Esophagus squamous epithelium (tissue), 5 donors: ENCODE data around the gene GABRR2. TPM values are rescaled to one million over a fixed set of nuclear protein-coding genes. Genes with fewer than 3 reads are reported as not detected.

ENCODE experiments used
- DNase-seq: peaks from one replicate; lab custom pipeline; 2025; lab: John Stamatoyannopoulos, UW
- H3K27ac ChIP-seq, 4 donors: fragments of 200-600 bp; sonication (generic); one replicate each; pipeline ENCODE4 v1.5.1; 2016 to 2019; ENCODE audit warnings: mild to moderate bottlenecking in 1 of 4
- H3K27me3 ChIP-seq, 4 donors: fragments of 200-600 bp; sonication (generic); 1 replicate in 3 of 4; 2 replicates in 1 of 4; pipeline versions ENCODE4 v1.5.1 to v1.6.0; 2017 to 2021; ENCODE audit warnings: antibody characterized with exemption in 1 of 4
- H3K36me3 ChIP-seq, 3 donors: fragments of 200-600 bp; sonication (generic); one replicate each; pipeline ENCODE4 v1.5.1; 2016 to 2019
- H3K4me1 ChIP-seq, 3 donors: fragments of 200-600 bp; sonication (generic); one replicate each; pipeline ENCODE4 v1.5.1; 2017 to 2019
- H3K4me3 ChIP-seq, 4 donors: fragments of 200-600 bp; sonication (generic); 1 replicate in 3 of 4; 2 replicates in 1 of 4; pipeline ENCODE4 v1.5.1; 2016 to 2019; ENCODE audit warnings: mild to moderate bottlenecking in 2 of 4, moderate library complexity in 1 of 4
- H3K9me3 ChIP-seq, 3 donors: fragments of 200-600 bp; sonication (generic); one replicate each; pipeline ENCODE4 v1.5.1; 2016 to 2019
- CTCF ChIP-seq, 6 experiments: fragments of 450-650 bp in 4 of 6; fragments of 200-600 bp in 2 of 6; sonication (generic) in 2 of 6; IDR thresholded peaks; one replicate each; pipeline ENCODE4 v1.5.1; 2016 to 2019; ENCODE audit warnings: antibody characterized with exemption in 6 of 6, mild to moderate bottlenecking in 4 of 6, moderate library complexity in 4 of 6
- POLR2A ChIP-seq, 4 donors: fragments of 450-650 bp; IDR thresholded peaks; one replicate each; pipeline ENCODE4 v1.6.1; 2017; ENCODE audit warnings: antibody characterized with exemption in 4 of 4, mild to moderate bottlenecking in 4 of 4, moderate library complexity in 3 of 4
- WGBS, 2 donors: methylation state at CpG; one replicate each; pipeline ENCODE4 v1.1.5; 2018; 5-methylcytosine and 5-hydroxymethylcytosine counted together
- intact Hi-C: fragments of 100-400 bp; cut with DNase I; formaldehyde crosslinking; loops from one replicate; pipeline ENCODE4 v1.15.0; 2022
- total RNA-seq, 4 donors: library from RNA; depleted of rRNA; stranded (reverse); fragments of >200 nt; gene quantifications; one replicate each; pipeline ENCODE4 v1.1.0, GENCODE V29; 2016
- donor health status: DM: yes; HTN: yes; CAD: no.

The GABRR2 gene
- total RNA-seq, 4 donors from 2014 or later: 0.19 TPM; not detected in 3

DNA sequence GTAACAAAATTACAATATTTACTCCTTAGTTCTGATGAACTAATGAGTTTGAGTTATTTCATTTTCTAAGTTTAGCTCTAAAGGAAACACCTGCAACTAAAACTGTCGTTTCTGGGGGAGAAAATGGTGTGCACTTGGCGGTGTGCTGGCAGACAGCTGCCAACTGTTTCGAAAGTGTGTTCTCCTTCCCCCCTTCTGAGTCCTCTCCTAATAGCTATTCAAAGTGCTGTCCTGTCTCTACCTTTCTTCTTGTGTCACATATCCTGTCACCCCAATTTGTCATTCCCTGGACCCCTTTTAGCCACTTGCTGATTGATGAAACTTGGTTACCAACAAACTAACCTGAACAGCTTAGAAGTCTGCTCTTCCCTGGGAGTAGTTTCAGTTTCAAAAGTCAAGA lies 42.3 kb upstream of the GABRR2 start:
- peak overlapping the region in 2 of 4 donors; percentile 4 to 8 for H3K4me3 ChIP-seq
- H3K9me3 ChIP-seq: no peaks in the 10 kb centered on the region
- H3K27ac ChIP-seq: peak overlapping the region in 1 of 4 donors; percentile 17
- no peaks in the 10 kb centered on the region for H3K27me3 ChIP-seq
- H3K4me1 ChIP-seq: peaks cover 0 to 9% (median 0%) of the 10 kb centered on the region in 3 donors
- WGBS, 2 donors: 30% methylated on average over 3 of the region's 3 CpGs
- H3K36me3 ChIP-seq: no peaks in the 10 kb centered on the region
- TF ChIP-seq CTCF (IDR thresholded peaks at IDR 0.05) (no peak), POLR2A (IDR thresholded peaks at IDR 0.05) (no peak)
- no peak for DNase-seq
- intact Hi-C loops: no loop called here

- no peak for TF ChIP-seq POLR2A (IDR thresholded peaks at IDR 0.05)
- no peak for TF ChIP-seq CTCF (IDR thresholded peaks at IDR 0.05)
- Histone ChIP-seq H3K4me3 (no peak overlapping the region), H3K27me3 (no peaks in the 10 kb centered on the region), H3K9me3 (no peaks in the 10 kb centered on the region), H3K27ac (peak overlapping the region in 1 of 4 donors; percentile 17), H3K4me1 (peaks cover 0 to 9% (median 0%) of the 10 kb centered on the region in 3 donors), H3K36me3 (no peaks in the 10 kb centered on the region)
- 46% methylated on average over 1 of the region's 1 CpG for WGBS, 2 donors
- intact Hi-C loops: no loop called here
- no peak for DNase-seq
Observed at GRCh38 chr6:89356642-89357170, 41.6 kb upstream of the GABRR2 start.

GRCh38 chr6:89355511-89356194 lies 40.6 kb upstream of the GABRR2 start:
- intact Hi-C loops: no loop called here
- H3K9me3 ChIP-seq: no peaks in the 10 kb centered on the region
- no peak overlapping the region for H3K4me3 ChIP-seq
- H3K36me3 ChIP-seq: no peaks in the 10 kb centered on the region
- no peak for DNase-seq
- WGBS, 2 donors: 88 to 94% methylated on average over 2 of the region's 2 CpGs
- no peak for TF ChIP-seq CTCF (IDR thresholded peaks at IDR 0.05)
- no peak for TF ChIP-seq POLR2A (IDR thresholded peaks at IDR 0.05)
- no peaks in the 10 kb centered on the region for H3K27me3 ChIP-seq
- H3K4me1 ChIP-seq: peaks cover 5 to 20% (median 7%) of the 10 kb centered on the region in 3 donors
- no peak overlapping the region for H3K27ac ChIP-seq

- Histone ChIP-seq H3K4me1 (peaks cover 5 to 38% (median 11%) of the 10 kb centered on the region in 3 donors), H3K27ac (peak overlapping the region in 2 of 4 donors; percentile 96 to 99), H3K9me3 (no peaks in the 10 kb centered on the region), H3K4me3 (peak overlapping the region in 1 of 4 donors; percentile 80), H3K27me3 (no peaks in the 10 kb centered on the region), H3K36me3 (no peaks in the 10 kb centered on the region)
- WGBS, 2 donors: 79 to 93% methylated on average over 2 of the region's 2 CpGs
- DNase-seq: no peak
- intact Hi-C loops: no loop called here
- TF ChIP-seq POLR2A (IDR thresholded peaks at IDR 0.05): no peak
- no peak for TF ChIP-seq CTCF (IDR thresholded peaks at IDR 0.05)
Observed at GRCh38 chr6:89353702-89354392, 38.7 kb upstream of the GABRR2 start.

DNA sequence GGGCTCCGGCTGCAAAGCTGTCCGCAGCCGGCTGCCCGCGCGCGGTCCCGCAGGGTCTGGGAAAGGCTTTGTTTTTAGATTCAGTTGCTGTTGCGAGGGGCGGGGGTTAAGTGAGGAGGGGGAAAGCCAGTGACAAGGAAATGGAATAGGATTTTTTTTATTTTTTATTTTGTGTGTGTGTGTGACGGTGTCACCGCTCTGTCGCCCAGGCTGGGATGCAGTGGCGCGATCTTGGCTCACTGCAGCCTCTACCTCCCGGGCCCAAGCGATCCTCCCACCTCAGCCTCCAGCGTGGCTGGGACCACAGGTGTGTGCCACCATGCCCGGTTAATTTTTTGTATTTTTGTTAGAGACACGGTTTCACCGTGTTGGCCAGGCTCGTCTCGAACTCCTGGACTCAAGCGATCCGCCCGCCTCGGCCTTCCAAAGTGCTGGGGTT lies 38.0 kb upstream of the GABRR2 start:
- peak overlapping the region; percentile 93 to 99 (median 96) for H3K27ac ChIP-seq
- intact Hi-C loops: no loop called here
- H3K27me3 ChIP-seq: no peaks in the 10 kb centered on the region
- no peaks in the 10 kb centered on the region for H3K9me3 ChIP-seq
- no peaks in the 10 kb centered on the region for H3K36me3 ChIP-seq
- no peak for DNase-seq
- TF ChIP-seq POLR2A (IDR thresholded peaks at IDR 0.05) (no peak), CTCF (IDR thresholded peaks at IDR 0.05) (no peak)
- H3K4me1 ChIP-seq: peaks cover 5 to 45% (median 11%) of the 10 kb centered on the region in 3 donors
- peak overlapping the region; percentile 74 to 97 (median 84) for H3K4me3 ChIP-seq
- WGBS, 2 donors: 51 to 67% methylated on average over 15 to 16 of the region's 27 CpGs
